Stimulated activated CD8-positive, alpha-beta memory T cell treated with anti-CD3 and anti-CD28 coated beads, Interleukin-2, amount 100 ng/mL, for 1 hour (primary cell): ENCODE data around the gene CUL4B.
"Not testable (repeated sequence)": the region's sequence is repeated elsewhere in the genome, so short reads cannot be mapped to it uniquely, and the experiment has no call there.

Source experiments
- DNase-seq, 2 donors: peaks; one replicate each; pipeline ENCODE4 v3.0.0-alpha.2; 2020; ENCODE audit warnings: low read depth in 2 of 2

Gene CUL4B

DNA sequence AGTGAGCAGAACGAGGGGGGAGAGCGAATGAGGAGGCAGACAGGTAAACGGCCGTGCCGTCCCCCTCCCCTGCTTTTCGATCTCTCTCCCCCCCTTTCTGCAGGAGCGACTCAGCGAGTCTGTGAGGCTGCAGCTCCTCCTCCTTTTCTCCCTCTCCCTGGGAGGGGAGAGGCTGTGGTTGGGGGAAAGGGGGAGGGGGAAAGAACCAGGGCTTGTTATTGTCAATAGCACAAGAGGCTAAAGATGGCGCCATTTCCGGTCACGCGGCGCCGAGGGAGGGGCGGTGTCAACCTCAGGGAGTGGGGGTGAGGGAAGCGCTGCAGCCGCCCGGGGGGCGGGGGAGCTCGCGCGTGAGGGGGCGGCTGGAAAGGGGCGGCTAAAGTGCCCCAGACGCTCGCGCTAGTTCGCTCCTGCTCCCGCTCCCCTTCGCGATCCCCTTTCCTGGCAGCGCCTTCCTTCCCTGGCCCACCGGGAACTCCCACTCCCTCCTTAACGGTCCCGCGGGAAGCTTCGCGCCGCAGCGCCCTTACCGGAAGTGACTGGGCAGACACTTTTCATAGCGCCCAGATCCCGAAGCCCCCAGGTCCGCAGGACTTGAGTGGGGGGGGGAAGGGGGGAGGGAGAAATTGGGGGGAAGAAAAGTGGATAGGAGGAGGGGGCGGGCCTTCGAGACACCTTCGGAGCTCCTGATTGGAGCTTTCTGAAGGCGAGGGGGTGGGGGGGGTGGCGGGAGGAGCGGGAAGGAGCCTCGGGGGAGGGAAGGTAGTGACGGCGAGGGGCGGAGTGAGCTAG is at the start of gene CUL4B:
Gene CUL4B, minus strand, starts transcription at position 121 of the 792 bp plus-strand sequence. CDS start 324 bp downstream, outside the sequence.
- peak; percentile 76 to 81 for DNase-seq

DNA sequence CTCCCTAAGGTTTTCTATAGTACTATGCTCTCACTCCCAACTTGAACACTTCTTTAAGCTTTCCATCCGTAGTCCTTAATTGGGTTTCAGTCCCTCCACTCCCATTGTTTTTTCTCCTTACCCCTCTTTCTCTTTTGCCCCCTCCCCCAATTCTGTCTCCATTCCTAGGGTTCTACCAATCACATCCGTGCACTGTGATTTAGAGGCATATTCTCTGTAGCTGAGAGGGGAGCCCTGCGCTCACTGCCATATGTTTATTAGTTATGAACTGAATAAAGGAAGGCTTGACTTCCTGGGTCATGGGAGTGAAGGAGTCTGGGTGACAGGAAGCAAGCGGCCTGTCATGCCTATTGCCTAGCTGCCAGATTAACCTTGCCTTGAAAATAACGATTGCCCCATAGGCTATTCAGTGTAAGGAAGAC is 43.6 kb upstream of the CUL4B start:
- no peak for DNase-seq

DNA sequence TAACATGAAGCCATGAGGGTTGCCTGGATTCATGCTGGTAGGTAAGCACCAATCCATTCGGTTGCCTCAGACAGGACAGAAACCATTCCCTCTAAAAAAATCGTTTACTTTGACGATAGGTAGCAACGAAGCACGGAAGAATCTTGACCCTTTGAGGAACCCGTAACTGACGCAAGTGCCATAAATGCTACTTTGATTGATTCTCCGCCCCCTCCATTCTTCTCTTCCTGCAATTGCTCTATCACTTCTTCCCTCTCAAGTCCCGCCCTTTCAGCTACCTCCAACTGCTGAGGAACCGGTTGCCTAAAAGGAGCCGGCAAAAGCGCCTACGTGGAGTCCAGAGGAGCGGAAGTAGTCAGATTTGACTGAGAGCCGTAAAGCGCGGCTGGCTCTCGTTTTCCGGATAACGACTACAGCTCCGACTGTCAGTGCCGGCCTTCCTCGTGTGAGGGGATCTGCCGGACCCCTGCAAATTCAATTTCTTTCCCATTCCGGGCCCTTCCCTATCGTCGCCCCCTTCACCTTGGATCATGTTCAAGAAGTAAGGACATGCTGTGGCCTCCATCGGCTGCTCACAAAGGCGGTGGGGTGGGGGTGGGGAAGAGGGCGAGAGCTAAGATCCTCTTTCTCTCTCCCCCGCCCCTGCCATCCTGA is 43.1 kb upstream of the CUL4B start, which contains the start of gene MCTS1:
Gene MCTS1, plus strand, starts transcription at position 395 of the 654 bp plus-strand sequence. Its CDS starts 136 bp downstream, at position 531.
- peak; percentile 39 to 44 for DNase-seq

DNA sequence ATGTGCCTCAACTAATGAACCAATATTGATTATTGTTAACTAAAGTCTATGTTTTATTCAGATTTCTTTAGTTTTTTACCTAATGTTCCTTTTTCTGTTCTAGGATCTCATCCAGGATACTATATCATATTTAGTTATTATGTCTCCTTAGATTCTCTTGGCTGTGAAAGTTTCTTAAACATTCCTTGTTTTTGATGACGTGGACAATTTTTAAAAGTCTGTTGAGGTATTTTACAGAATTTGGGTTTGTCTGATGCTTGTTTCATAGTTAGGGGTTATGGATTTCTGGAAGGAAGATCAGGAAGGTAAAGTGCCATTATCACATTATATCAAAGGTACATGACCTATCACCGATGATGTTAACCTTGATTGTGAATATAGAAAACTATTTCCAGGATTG is 24.9 kb upstream of the CUL4B start:
- no peak for DNase-seq

DNA sequence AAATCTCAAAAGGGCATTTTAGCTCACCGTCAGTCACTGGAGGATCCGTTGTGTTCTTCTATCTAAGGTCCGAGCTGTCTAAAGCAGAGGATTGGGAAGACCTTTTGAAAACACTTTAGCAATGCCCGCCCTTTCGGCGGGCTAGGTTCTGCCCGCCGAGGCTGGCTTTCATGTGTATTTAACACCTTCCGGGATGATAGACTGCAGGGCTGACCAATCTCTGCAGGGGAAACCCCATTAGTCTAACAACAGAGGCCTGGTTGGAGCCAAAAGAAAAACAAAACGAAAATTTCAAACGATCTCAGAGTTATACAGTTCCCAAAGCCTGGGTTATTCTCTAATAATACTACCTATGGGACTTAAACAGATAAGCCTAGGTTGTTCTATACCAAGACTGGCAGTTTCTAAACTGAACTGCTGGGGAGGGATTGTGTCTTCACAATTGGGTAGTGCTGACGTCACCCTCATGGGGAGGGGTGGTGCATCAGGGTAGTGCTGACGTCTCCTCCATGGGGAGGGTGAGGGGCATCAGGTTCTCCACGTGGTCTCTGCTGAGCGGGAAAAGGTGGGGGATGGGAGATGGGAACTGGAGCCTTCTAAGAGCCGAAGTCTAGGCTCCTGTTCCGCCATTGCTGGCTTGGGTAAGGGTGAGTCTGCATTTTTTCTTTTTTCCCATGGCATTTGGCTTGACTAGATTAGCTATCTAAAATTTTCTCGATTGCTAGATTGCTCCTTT is 14.8 kb upstream of the CUL4B start:
- DNase-seq = no peak

DNA sequence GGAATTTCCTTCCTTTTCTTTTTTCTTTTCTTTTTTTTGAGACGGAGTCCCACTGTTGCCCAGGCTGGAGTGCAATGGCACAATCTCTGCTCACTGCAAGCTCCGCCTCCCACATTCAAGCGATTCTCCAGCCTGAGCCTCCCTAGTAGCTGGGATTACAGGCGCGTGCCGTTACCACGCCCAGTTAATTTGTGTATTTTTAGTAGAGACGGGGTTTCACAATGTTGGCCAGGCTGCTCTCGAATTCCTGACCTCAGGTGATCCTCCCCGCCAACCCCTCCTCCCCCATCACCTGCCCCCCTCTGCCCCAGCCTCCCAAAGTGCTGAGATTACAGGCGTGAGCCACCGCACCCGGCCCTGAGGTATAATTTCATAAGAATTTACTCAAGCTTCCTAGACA is 13.0 kb upstream of the CUL4B start:
- not testable (repeated sequence) for DNase-seq

DNA sequence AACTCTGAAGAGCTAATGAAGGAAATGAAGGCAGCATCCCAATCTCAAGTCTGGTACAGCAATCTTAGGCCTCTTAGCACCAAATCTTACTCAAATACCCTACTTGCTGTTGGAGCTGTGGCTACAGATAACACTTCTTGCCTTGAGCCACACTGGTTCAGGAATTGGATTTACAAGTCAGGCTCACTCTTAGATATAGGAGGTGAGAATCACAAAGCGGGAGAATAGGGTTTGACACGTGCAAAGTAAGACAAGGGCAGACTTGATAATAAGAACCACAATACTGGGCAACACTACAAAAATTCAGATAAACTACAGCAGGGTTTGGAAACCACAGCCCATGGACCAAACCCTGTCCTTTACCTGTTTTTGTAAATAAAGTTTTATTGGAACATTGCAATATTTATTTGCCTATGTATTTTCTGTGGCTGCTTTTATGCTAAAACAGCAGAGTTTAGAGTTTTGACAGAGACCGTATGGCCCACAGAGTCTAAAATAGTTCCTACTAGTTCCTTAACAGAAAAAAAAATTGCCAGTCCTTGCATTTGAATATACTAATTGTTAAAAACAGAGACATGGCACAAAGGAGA is 9.3 kb upstream of the CUL4B start:
- DNase-seq = no peak

DNA sequence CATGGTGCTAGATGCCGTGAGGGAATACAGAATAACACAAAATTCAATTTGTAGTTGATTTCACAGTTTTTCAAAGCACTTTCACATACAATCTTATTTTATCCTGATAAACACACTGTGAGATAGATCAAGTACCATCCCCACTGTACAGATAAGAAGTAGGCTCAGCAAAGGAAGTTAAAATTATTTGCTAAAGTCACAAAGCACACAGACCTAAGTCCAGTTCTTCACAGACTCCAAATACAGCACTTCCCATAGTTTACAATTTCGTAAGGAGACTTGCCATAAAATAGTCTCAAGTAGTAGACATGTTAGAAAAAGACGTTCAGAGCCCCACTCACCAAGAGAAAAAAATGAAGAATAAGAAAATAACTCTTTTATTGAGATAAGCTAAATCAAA is 7.8 kb upstream of the CUL4B start:
- no peak for DNase-seq

DNA sequence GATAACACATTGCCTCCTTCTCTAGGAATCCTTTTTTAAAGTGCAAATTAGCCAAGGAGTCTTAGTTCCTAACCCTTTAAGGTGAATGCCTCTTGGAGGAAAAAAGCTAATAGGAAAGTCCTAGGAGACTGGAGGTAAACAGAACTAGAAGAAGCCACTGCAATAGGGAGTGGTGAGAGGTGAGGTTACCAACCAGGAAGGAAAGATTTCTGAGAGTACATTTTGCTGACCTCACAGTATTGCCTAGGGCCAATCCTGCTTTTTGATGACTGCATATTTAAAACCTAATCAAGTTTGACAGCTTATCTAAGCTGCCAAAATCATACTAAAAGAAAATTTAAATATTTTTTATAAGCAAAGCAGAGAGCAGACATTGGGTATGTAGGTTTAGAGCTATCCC is 7.3 kb upstream of the CUL4B start:
- DNase-seq = no peak

DNA sequence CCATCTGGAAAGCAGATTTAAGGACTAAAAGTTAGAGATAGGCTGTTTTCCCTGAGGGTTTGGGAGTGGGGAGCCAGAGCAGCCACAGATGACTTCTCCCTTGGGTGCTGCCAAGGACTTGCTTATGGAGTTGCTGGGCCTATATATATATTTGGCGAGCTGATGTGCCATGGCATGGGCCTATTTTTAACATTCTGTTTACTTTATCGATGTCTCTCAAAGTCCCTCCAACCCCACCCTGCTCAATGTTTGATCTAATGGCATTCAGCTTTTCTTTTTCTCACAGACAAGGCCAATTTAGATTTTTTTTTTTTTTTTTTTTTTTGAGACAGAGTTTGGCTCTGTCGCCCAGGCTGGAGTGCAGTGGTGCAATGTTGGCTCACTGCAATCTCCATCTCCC is 6.1 kb upstream of the CUL4B start:
- DNase-seq = no peak

DNA sequence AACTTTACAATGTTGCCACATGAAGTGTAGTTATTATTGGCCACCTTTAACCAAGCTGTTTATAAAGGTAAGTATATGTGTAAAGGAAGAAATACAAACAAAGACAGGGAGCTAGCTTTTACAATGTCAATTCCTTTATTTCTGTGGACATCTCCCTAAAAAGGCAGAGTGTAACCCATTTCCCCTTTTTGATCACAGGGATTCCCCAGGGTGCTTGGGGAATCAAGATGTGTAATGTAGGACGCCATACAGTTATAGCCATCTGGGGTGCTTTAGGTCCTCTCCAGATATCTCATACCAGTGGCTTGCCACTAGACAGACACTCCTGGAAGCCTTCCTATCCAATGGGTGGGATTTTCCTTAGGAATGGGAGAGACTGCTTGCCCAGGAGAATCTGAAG is 4.2 kb upstream of the CUL4B start:
- no peak for DNase-seq

DNA sequence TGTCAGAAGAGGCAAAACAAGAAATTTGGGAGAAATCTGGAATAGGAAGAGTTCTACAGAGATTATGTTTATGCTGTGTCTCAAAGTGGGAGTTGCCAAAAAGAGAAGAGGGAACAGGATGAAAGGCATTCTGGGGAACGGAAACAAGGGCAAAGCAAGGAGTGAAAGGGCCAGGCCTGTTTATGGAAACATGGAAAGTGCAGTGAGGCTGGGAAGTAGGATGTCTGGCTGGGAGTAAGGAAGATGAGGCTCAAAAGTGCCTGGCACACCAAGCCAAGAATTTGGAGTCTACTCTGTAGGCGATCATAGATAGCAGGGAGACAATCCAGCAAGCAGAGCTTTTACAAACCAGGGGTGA is 1.8 kb upstream of the CUL4B start:
- DNase-seq = no peak

DNA sequence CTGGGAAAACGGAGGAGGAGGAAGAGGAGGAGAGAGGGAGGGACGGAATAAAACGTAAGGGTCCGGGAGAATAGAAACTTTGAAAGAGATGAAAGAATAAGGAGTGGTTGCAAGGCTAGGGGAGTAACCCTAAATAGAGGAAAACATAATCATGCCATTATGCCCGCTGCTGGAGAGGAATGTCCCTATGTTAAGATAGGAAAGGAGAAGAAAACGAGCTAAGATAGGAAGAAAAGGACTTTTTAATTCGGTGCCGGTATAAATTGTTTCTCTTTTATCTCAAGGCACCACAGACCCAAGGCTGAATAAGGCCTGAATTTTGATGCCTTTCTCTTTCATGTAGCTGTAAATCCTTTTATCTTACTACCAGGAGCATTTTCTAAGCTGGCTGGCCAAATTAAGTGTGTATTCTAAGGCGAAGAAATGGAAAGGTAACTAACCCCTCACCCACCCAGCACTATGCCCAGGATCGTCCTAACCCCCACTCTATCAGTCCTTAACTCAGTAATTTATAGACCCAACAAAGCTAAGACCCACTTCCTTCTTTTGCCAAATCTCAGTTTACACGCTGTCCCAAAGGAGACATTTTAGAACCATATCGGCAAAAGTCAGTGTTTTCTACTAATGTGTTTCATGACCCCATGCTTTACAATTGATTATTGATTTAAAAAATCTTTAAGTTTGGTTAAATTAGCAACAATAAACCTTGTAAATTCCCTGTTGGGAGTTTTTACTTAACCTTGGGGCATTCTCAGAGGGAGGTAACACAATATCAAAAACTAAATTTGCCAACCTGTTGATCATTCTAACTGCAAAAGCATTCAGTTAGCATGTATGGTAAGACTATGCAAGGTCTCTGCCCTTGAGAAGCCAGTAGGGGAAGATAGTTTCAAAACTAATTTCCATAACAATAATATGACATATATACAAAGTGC is 1.1 kb upstream of the CUL4B start:
- no peak for DNase-seq

DNA sequence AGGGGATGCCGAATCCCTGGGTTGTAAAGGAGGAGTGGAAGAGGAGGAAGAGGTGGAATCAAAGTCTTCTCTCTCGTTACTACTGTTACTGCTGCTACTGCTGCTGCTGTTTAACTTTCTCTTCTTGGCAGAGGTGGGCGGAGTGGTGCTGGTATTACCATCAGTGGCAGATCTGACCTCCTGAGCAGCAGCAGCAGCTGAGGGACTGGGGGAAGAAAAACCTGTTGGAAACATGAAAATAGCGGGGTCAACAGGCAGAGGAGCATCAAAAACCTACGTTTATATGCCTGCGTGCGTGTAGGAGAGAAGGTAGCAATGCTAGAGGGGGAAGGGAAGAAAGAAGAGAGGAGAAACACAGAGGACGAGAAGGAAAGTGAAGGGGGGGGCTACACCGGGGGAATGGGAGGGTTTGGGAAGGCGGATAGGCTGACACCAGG is 339 bp downstream of the CUL4B start:
- peak in 1 of 2 donors; percentile 4 for DNase-seq

DNA sequence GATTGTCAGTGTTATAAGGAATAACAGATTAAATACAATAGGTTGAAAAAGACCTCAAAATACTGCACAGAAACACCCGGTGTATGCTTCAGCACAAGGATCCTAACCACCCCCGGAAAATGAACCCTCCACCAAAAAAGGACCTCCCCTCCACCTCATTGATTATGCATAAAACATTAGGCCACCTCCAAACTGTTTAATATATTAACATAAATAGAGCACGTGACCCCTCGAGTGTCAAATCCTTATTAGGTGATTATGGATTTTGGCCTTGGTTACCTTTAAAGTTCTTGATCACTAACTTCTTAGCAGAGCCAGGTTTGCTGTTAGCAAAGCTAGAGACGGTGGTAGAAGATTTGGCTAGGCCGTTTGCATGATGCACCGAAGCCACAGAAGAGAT is 958 bp downstream of the CUL4B start:
- no peak for DNase-seq

DNA sequence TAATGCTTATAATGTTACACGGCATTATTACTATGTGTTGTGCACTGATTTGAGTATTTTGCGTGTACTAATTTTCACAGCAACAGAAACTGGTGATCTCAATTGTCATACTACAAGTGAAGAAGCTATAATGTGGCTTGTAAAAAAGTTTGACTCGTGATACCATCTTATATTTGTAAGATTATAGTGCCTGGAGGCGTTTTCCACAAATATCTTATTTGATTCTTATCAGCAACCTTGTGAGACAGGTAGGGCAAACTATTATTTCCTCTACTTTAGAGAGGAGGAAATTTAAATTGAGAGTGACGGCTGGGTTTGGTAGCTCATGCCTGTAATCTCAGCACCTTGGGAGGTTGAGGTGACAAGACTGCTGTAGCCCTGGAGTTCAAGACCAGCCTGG is 4.5 kb downstream of the CUL4B start:
- DNase-seq = no peak

DNA sequence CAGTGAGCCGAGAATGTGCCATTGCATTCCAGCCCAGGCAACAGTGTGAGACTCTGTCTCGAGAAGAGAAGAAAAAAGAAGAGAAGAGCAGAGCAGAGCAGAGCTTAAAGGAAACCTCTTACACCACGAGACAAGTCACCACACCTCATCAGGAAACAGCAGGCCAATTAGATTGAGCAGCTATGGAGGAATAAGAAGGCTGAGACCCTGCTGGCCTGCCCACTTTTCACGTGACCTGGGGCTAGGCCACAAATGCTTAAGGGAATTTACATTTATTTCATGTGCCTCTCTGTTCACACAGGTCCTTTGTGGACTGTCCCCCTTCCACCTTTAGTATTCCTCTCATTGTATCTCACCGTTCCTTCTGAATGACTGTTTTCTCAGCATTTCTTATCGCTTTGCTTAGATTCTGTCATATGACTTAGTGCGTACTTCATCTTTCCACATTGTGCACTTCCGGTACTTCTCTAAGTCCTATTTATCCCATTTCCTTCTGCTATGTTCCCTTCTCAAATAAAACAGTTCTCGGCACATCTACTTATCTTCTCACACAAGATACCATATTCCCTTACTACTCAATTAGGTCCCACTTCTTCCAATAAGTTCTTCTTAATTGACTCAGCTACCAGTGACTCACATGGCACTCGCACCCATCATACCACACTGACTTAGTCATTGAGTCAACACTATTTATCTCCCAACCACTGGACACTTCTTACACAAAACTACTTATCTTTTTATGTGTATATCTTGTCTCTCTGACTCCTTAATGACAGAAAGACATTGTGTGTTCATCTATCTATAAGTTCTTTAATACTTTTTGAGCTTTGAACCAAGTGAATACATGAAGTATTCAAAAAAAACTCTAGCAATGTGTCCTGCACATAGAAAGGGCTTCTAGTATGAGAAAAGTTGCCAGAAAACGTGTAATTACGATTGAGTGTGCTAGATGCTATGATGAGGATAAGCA is 11.0 kb downstream of the CUL4B start:
- no peak for DNase-seq

DNA sequence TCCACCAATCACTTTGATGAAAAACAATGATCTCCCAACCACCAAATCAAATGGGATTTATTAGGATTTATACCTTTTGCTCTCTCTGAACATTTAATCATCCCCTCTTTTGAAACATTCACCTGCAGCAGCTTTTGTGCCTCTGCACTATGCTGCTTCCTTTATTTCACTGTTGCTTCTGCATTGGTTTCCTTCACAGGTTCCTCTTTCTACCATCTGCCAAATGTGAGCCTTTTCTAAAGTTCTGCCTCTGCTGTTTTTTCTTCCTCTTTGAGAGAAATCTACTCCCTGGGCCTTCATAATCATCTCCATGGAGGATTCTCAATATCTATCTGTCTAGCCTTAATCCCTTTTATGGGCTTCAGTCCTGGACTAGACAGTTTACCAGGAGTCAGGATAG is 24.7 kb downstream of the CUL4B start:
- no peak for DNase-seq

DNA sequence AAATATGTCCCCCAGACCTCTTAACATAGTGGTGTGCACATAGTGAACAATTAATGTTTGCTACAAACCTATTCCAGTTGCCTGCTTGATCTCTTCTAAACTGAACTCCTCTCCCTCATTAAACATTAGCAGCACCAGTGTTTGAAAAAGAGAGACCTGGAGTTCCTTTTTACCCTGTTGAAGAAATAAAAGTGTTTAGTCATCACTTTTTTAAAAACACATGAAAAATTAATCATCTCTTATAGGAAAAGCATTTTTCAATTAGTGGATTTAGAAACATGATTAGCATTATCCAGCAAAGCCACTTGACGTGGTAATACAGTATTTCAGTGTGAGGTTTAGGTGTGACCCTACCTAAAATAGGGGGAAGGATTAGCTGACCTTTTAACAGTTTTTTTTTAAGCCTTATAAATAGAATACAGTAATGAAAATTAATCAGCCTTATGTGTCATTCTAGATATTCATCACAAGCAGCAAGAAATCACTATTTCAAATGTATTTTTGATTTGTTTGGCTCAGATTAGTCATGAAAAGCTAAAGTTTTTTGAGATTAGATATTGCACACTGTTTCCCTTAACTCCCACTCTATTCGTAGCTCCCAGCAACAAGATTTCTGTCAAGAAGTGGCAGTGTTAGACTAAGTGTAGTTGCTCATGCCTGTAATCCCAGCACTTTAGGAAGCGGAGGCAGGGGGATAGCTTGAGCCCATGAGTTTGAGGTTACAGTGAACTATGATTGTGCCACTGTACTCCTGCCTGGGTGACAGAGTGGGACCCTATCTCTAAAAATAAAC is 26.2 kb downstream of the CUL4B start:
- no peak for DNase-seq
